Stimulated activated CD4-positive, alpha-beta T cell treated with anti-CD3 and anti-CD28 coated beads, Interleukin-2, amount 100 ng/mL, for 24 hours (primary cell): ENCODE results near the gene SLC1A2.

Source experiments
- DNase-seq, 2 donors: peaks; one replicate each; pipeline ENCODE4 v3.0.0-alpha.2; 2020

SLC1A2 gene

DNA sequence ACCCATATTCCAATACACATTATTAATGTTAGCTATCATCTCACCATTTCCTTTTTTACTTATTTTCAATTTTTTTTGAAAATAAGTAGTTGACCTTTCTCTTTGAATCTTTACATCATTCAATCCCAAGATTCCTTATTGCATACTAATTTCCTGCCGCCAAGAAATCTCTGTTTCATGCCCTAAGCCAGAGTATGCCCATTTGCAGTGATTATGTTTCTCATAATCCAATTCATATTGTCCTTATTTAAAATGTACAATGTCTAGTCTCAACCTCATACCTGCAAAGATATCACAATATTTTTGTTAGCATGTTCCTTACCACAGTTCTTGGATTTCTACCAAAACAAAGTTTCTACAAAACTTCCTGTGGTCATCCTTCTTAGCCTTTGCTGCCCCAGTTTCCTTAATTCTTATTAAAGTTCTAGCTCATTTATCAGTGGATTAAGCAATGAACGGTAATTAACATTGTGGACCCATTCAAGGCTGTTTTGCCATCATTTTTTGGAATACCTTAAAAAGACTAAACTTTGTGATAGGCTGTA is 205.1 kb downstream of the SLC1A2 start:
- DNase-seq: no peak

- no peak for DNase-seq
Observed at GRCh38 chr11:35211952-35212351, 207.4 kb downstream of the SLC1A2 start.

- no peak for DNase-seq
Observed at GRCh38 chr11:35210876-35211546, 208.3 kb downstream of the SLC1A2 start.

GRCh38 chr11:35208795-35209194 is 210.6 kb downstream of the SLC1A2 start:
- DNase-seq: no peak

DNA sequence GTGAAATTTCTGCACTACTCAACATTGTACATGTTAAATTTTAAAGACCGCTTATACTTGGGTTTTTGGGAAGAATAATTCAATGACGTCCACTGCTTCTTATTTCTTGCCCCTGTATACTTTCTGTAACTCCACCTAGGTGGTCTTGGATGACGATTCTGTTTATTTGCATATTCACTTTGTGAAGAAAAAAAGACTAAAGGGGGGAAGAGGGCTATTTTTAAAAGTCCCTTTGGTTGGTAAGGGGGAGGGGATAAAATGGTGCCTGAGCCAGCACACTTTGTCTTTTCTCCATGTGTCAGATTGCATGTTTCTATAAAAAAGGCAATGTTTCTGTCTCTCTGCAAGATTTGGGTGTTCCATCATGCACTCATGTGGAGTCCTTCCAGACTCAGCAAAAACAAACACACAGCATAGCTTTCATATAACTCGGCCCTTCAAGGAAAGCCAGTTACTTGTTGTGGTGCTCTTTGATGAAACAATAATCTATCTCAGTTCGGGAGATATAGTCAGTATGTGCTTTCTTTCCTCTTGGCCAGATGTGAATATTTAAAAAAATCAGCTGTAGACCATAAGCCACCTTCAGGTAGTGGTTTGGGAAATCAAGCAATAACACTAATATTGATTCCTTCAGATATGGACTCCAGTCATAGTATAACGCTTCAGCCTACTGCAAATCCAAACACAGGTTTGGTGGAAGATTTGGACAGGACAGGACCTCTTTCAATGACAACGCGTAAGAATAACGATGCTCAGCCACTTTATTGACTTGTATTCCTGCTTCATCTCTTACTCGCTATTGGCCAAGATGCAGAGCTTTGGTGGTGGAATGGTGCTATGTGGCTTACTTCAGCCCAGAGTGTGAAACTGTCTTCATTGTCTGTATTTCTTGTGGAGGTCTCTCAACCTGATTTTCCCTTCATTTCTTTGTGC is 211.6 kb downstream of the SLC1A2 start:
- DNase-seq: no peak

- DNase-seq: no peak
Observed at GRCh38 chr11:35206616-35207015, 212.7 kb downstream of the SLC1A2 start.

GRCh38 chr11:35204614-35205013 is 214.7 kb downstream of the SLC1A2 start:
- DNase-seq: no peak
